Tibial nerve (tissue), 4 donors: ENCODE measurements around the gene EPB41L4A.

Experiments
- CTCF ChIP-seq, 5 experiments: fragments of 200-600 bp in 3 of 5; fragments of 450-650 bp in 2 of 5; sonication (generic) in 3 of 5; IDR thresholded peaks; one replicate each; pipeline ENCODE4 v1.5.1; 2016 to 2019; ENCODE audit warnings: antibody characterized with exemption in 5 of 5, mild to moderate bottlenecking in 3 of 5, moderate library complexity in 2 of 5
- EP300 ChIP-seq, 2 donors: sonication (generic); formaldehyde crosslinking; IDR thresholded peaks; one replicate each; pipeline ENCODE4 v1.6.1; 2017; ENCODE audit warnings: antibody characterized with exemption in 2 of 2, mild to moderate bottlenecking in 1 of 2
- POLR2A ChIP-seq, 2 donors: fragments of 450-650 bp; IDR thresholded peaks; one replicate each; pipeline ENCODE4 v1.6.1; 2017; ENCODE audit warnings: antibody characterized with exemption in 2 of 2, mild to moderate bottlenecking in 2 of 2, moderate library complexity in 2 of 2

GRCh38 chr5:112445626-112446350, 26.7 kb upstream of the EPB41L4A start:
- no peak for TF ChIP-seq CTCF (IDR thresholded peaks at IDR 0.05)
- TF ChIP-seq EP300 (IDR thresholded peaks at IDR 0.05), result no peak
- TF ChIP-seq POLR2A (IDR thresholded peaks at IDR 0.05), result no peak
